ENCODE results near the gene ATAD3A.

ATAD3A gene

GRCh38 chr1:1540090-1540817, 28.3 kb downstream of the ATAD3A start, which contains the start of gene TMEM240:
TSS of gene TMEM240 (minus strand) at chr1:1540624. CDS start at chr1:1540346, 278 bp downstream.
- FAIRE-seq, result no peak

- no peak for FAIRE-seq
Observed at GRCh38 chr1:1540818-1541628, 29.1 kb downstream of the ATAD3A start.

- no peak for FAIRE-seq
Observed at GRCh38 chr1:1541956-1542765, 30.2 kb downstream of the ATAD3A start.

GRCh38 chr1:1542766-1543705, 31.1 kb downstream of the ATAD3A start:
- no peak for FAIRE-seq

GRCh38 chr1:1543706-1544099, 31.7 kb downstream of the ATAD3A start:
- FAIRE-seq, result no peak

DNA sequence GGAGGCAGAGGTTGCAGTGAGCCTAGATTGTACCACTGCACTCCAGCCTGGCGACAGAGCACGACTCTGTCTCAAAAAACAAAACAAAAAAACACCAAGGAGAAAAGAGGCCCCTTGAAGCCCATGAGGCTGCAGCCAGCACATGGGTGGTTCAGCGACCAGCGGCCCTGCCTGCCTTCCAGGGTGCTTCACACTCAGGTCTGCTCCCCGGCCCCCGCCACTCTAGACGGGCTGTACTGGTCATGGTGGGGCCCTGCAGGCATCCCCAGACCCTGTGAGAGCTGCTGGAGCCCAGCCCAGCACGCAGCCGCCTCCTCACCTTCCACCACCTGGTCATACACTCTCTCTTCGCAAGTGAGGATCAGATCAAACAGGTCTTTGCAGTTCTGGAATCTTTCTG, 32.6 kb downstream of the ATAD3A start:
- FAIRE-seq, result no peak

- no peak for FAIRE-seq
Observed at GRCh38 chr1:1545946-1546737, 34.2 kb downstream of the ATAD3A start.

DNA sequence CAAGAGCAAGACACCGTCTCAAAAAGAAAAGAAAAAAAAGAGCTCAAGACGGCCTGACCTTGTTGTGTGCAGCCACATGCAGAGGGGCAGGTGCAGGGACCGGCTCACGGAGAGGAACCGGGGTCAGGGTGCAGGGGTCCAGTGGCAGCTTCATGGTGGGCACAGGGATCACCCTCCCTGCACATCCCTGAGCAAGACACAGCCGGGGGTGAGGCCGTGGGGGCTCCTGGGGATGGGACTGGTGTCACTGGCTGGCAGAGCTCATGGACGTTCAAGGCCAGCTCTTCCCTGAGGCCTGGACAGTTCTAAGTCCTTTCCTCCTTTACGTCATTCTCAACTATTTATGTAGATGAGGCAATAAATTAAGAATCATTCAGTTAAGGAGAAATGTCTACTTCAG, 35.0 kb downstream of the ATAD3A start:
- FAIRE-seq, result no peak

GRCh38 chr1:1547476-1547875, 35.5 kb downstream of the ATAD3A start:
- FAIRE-seq, result no peak

DNA sequence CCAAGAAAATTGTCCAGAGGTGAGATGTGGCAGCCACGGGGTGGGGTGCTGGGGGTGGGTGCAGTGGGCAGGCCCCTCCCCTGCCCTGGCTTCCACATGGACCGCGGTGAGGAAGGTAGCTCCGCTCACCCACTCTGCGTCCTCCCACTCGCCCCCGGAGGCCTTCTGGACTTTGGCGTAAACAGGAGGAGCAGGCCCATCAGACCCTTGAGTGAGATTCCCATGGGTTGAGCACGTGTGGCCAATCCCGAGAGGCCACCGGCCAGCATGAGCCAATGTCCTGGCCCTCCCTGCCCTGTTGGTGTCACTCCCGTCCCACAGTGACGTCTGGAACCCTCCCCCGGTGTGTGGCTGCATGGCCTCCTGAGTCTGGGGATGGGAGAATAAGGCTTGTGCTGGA, 36.6 kb downstream of the ATAD3A start:
- FAIRE-seq, result no peak

DNA sequence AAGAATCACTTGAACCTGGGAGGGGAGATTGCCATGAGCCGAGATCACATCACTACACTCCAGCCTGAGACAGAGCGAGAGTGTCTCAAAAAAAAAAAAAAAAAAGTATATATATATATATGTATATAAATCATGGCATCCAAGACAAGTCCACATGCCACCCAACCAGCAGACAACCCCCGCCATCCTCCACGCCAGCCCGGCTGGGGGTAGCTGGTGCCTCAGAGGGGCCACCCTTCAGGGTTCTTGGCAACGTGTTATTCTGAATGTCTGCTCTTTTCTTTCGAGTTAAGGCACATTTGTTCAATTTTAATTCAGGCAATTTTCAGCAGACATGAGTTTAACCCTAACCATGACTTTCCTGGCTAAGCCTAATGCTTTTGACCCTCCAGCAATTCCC, 38.1 kb downstream of the ATAD3A start:
- FAIRE-seq, result no peak

DNA sequence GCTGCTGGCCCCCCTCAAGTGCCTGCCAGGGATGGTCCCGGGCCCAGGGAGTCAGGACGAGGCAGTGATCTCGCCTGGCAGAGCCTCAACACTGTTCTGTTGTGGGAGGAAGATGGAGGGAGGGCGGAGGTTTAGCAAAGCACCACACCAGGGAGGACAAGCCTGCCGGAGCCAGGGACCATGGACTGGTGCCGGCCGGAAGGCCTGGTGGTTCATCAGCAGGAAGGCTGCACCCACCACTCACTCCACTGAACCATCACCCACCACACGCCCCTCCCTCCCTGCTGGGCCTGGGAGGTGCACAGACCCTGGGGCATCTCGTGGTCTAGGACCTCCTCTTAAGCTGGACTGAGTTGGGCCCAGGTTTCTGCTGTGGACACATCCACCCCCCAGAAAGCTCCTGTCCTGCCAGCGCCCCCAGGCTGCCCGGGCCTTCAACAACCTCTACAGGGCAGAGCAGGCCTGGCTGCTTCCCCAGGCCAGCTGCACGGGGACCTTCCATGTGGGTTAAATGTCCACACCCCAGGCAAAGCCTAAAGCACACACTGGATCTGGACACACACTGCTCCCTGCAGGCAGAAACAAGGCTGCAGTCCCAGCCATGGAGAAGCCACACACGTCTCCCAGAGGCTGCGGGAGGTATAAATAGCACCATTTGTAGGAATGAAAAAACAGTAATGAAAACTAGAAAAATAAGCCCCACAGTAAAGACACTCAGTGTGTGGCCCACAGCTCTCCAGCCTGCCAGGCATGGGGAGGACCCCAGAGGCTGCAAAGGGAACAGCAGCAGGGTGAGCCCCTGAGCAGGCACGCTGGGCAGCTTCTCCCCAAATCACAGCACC, 38.9 kb downstream of the ATAD3A start:
- FAIRE-seq, result no peak

DNA sequence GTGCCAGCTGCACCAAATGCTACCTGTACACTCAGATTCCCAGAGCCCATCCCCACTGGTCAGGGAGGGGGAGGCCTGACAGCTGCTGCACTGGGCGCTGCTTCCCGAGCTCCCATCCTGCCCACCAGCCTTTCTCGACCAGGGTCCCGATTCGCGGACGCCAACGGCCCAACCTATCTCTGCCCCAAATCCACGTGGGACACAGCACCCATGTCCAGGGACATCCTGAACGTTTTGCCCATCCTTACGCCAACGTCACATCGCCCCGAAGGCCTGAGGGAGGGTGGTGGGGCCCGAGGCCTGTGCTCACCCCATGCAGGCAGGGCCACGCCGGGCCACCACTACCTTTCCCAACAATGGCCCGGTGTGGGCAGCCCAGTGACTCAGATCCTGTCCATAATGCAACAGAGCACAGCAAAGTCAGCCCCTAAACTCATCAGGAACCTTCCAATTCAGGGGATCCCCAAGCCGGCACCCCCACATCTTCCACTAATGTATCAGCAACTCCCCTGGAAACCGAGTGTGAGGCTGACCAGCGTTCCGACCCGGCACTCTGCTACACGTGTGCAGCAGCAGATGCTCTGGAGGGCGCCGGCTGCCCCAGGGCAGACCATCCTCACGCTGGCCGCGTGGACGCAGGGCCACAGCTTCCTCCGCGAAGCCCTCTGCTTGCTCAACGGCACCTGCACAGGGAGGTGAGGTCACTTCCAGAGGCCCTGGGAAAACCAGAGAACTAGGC, 39.7 kb downstream of the ATAD3A start:
- no peak for FAIRE-seq

DNA sequence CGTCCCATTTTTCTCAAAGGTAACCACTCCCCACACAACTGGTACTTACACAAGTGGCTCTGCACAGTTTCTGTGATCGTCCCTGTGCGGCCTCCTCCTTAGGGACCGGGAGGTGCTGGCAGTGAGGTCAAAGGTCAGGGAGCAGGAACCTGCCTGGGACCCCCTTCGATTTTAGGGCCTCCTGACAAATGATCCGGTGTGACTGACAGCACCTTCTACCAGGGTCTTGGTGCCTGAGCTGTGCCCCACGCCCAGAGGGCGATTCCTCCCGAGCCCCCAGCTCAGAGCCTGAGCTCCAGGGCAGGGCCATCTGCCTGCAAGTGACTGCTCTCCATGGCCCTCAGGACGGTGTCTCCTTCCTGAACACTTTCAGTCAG, 40.3 kb downstream of the ATAD3A start:
- FAIRE-seq, result no peak

DNA sequence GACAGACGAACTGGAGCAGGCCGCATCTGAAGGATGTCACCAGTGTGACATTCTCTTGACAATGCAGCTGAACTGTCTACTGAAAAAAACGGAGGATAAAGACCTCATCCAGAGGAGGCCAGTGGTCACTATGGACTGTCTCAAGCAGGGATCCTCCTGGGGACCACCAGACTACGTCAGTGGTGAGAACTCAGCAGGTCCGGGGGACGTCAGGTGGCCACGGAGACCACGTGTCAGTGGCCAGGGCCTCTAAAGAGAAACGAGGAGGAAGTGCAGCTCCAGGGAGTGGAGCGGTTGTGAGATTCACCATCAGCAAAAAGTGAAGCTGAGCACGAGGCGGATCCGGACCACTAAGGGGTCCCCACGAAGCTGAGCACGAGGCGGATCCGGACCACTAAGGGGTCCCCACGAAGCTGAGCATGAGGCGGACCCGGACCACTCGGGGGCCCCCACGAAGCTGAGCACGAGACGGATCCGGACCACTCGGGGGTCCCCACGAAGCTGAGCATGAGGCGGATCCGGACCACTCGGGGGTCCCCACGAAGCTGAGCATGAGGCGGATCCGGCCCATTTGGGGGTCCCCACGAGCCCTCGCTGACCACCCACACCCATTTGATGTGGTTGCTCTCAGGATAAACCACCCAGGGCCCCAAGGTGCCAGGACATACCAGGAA, 42.0 kb downstream of the ATAD3A start:
- FAIRE-seq, result no peak

- FAIRE-seq, result no peak
Observed at GRCh38 chr1:1554550-1554925, 42.6 kb downstream of the ATAD3A start.

DNA sequence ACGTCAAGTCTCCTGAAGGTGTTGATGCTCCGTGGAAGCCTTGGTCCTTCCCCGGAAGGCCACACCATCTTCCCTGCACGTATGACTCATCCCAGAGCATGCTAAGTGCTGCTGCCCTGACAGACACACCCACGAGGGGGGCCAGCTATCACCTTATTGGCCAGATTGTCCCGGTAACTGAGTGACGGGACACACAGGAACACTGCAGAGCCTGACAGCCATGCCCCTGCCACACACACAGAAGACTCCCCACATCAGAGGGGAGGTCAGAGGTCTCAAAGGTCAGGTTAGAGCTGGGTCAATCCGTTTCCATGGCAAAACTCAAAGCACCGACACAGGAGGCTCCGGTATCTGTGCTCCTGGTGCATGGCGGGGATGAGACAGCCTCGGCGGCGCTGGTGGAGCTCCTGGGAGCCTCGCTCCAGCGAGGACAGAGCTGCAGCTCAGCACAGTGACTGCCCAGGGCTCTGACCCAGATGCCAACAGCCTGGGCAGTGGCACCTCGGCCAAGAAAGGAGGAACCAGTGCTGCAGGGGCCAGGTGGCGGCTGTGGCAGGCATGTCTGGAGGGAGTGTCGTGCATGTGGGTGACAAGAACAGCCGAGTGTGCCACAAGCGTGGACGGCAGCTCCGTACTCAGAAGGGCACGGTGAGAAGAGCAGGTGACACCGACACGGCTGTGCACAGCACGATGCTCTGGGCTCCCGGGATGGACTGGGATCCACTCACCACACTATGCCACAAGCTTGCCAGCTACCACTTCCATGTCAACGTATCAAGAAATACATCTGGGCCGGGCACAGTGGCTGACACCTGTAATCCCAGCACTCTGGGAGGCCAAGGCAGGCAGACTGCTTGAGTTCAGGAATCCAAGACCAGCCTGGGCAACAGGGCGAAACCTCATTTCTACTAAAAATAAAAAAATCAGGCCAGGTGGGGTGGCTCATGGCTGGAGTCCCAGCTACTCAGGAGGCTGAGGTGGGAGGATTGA, 43.3 kb downstream of the ATAD3A start:
- no peak for FAIRE-seq

DNA sequence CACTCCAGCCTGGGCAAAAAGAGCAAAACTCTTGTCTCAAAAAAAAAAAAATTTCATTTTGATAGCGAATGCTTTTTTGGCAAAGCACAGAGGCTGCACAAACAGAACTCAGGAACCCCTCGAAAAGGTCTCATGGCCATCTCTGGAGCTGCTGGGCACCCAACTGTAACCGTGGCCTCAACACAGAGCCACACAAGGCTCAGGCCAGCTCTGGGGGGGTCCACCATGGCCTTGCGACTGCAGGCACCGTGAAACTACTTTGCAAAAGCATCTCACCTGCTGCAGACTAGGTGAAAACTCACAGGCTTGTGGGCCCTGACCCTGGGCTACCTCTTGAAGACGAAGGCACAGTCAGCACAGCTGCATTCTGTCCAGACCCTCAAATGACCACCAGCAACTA, 44.5 kb downstream of the ATAD3A start:
- no peak for FAIRE-seq

All from G401.6 (cell line).